ENCODE data around the gene ODF4.
"Not testable (repeated sequence)": the region's sequence is repeated elsewhere in the genome, so short reads cannot be mapped to it uniquely, and the experiment has no call there.

ODF4 gene

DNA sequence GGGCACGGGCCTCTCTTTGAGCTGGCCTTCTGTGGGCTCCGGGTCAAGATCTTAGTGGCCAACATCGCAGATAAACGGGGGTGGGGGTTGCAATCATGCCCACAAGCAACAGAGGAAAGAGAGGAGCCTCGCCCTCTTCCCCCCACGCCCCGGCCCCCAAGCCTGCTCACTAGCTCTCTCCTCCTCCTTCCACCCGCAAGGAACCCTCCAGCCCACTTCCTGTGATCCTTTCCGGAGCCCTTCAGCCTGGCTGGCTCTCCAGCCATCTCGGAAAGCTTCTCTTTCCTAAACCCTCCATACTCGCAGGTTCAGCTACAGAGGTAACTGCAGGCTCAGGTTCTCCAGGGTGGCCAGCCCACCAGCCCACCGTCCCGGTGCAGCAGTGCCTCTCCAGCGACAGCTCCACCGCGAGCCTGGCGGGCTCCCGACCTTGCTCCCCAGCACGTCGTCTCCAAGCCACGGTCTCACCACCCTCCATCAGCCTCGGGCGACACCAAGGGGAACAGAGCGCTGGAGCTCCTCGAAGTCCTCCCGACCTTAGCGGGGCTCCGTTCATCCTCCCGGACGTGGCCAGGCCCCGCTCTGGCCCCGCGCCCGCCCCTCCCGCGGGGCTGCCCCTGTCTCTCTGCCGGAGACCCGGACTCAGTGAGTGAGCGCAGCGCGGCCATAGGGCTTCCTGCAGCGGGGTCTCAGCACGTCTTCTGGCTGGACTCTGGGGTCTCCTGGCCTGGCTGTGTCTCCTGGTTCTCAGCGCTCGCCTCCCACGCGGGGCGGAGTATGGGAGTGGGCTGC, 12.9 kb upstream of the ODF4 start:
- DNase-seq (ENCODE audit: low spot score) = no peak

DNA sequence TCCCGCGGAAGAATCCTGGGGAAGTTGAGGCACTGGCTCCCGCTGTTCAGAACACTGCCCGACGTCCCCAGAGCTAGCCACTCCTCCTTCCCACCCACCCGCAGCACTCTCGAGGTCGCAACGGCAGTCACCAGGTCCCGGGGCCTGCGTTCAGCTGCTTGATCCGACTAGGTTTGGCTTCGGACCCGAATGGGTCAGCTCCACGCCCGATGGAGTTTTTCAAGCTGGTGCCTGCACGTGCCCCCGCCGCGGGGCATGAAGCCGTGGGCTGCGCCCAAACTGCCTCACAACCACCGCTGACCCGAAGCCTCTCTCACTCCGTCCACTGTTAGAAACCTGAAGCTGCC, 12.4 kb upstream of the ODF4 start:
- no peak for DNase-seq (ENCODE audit: low spot score)

DNA sequence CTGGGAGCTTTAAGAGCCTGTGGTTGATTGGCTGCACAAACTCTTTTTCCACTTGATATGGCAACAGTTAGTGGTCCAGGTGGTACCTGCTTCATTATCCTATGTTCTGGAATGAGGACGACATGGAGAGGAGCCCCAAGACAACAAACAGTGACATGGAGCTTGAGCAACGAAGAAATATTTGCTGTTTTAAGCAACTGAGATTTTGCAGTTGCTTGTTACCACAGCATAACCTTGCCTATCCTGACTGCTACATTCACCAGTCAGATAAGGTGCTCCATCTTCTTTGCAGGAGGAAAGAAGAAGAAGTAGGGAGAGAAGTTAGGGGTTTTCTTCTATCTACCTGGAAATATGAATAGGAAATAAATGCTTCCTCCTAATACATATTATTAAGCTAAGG, 7.5 kb upstream of the ODF4 start:
- DNase-seq (ENCODE audit: low spot score) = no peak

DNA sequence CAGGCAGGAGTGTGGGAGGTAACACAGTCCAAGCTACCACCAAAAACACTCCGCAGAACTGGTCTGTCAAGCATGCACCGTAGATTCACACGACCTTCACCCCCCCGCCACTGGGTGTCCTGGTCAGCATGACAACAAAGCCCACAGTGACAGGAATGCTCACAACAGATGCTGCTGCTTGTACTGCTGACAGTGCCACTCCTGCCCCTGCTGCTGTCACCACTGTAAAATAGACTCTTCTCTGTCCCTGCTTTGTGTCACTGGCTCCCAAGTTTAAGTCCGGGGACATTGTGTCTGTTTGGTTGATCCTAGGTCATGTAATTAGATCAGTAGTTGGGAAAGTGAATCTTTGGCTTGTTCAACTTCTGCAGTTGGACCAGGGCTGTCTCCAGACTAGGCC, 7.0 kb upstream of the ODF4 start:
- no peak for DNase-seq (ENCODE audit: low spot score)

DNA sequence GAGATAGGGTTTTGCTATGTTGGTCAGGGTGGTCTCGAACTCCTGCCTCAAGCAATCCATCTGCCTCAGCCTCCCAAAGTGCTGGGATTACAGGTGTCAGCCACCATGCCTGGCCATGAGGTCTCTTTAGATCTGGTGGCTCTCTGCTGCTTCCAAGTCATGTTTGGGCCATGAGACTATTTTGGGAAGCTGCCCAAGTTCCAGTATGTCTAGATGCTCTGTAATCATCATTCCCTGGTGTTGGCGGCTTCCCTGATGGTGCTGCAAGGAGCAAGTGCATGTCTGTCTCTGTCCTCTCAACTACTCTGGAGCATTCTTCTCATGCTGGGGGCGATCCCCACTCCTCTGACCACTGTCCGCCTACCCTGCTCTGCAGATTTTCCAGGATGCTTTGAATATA, 6.4 kb upstream of the ODF4 start:
- no peak for DNase-seq (ENCODE audit: low spot score)

DNA sequence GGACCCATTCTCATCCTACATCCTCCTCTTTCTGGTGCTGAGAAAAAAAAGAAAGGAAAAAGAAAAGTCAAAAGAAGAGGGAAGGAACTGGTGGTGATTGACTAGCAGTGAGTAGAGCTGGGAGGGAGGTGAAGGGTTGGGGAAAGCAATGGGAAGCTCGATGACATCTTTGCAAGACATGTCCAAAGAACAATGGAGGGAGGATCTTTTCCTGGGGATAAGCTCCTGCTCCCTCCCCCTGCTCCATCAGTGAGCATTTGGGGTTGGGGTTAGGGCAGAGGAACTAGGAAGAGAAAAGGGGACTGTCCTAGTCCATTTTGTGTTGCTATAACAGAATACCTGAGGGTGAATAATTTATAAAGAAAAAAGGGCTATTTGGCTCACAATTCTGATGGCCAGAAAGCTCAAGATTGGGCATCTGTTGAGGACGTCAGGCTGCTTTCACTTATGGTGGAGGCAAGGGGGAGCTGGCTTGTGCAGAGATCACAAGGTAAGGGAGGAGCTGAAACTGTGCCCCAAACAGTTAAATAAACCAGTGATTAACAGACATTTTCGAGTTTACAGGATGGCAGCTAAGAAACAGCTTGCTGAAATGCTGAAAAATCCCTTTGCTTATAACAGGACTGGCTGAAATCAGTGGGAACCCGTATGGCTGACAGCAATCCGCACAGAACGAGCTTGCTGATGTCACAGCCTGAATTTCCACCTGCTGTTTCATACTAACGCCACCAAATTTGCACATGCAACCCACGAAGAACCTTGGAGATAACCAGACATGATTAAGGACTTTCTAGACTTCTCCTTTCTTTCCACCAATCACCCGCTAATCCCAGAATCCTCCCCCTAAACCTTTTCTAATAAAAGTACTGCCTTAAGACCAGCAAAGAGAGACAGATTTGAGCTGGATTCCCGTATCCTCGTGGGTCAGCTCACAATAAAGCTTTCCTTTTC, 1.6 kb upstream of the ODF4 start:
- DNase-seq (ENCODE audit: low spot score) = no peak

DNA sequence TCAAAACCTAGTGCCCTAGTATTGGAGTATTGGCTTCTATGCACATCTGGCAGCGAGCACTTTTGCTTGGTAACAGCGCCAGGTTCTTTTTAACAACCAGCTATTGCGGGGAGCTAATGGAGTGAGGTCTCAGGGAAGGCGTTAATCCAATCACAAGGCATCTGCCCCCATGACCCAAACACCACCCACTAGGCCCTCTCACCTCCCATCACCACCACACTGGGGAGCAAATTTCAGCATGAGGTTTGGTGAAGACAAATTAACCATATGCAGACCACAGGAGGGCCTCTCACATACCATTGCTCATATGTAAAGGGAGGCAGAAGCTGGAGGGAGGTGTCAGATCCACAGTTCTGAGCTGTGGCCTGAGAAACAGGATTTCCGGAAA, 893 bp upstream of the ODF4 start:
- DNase-seq (ENCODE audit: low spot score) = no peak

DNA sequence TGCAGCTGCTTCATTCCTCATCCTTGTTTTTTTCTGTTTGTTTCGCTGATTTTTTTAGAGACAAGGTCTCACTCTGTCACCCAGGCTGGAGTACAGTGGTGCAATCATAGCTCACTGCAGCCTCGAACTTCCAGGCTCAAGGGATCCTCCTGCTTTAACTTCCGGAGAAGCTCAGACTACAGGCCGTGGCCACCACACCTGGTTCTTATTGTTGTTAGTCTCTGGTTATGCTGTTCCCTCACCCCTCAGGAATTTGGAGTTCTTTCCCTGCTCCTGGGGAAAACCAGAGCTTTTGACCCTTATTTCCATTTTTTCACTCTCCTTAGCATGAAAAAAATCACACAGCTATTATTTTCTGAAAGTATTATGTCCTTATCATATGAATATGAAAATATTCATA, 1.8 kb downstream of the ODF4 start:
- DNase-seq (ENCODE audit: low spot score) = no peak

DNA sequence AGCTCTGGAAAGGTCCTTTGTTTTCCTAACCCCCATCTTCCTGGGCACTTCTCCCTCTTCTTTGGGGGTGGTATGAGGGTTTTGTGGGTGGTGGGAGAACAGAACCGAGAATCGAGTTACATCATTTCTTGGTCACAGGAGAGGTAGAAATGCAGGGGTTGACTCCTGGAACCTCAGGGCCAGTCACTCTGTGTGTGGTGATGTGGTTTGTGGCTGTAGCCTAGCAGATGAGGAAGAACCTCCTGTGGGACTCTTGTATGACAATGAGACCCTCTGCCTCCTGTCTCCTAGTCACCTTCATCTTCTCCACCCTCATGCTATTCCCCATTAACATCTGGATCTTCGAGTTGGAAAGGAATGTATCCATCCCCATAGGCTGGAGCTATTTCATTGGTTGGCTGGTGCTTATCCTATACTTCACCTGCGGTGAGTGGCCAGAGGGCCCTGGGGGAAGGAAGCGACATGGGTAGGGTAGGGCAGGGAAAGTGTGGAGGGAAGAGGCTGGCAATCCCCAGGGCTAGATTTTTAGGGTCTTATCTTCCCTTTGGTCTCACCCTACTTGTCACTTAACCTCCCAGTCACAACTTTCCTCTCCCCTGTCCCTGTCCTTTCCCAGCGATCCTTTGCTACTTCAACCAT, 5.5 kb downstream of the ODF4 start:
- DNase-seq (ENCODE audit: low spot score) = no peak

DNA sequence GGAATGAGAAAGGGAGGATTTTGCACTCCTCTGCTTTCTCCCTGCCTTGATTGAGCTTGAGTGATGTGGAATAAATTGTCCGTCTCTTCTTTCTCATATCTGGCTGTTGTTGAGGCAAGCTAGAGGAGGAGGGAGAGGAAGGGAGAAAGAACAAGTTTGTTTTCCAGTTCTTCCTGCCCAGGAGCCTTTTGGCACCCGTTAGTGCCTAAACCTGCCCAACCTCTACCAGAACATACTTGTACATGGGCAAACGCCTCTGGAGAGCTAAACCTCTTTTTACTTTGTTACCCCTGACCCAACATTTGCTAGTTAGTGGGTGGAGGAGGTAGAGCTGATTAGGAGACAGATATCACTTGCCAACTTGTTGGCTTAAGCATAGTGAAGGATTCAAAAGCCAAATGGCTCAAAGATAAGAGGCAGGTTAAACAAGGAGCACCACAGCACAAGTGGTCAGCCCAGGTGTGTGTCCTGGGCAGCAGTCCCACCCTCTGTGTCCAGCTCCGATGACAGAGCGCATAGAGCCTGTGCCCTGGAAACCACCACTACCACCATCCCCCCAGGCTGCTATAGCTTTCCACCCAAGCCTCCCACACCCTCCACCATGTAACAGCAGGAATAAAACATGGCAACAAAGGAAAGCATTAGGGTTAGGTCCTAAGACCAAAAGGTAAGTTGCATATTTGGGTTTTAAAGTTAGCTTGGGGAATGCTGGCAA, 6.5 kb downstream of the ODF4 start:
- no peak for DNase-seq (ENCODE audit: low spot score)

DNA sequence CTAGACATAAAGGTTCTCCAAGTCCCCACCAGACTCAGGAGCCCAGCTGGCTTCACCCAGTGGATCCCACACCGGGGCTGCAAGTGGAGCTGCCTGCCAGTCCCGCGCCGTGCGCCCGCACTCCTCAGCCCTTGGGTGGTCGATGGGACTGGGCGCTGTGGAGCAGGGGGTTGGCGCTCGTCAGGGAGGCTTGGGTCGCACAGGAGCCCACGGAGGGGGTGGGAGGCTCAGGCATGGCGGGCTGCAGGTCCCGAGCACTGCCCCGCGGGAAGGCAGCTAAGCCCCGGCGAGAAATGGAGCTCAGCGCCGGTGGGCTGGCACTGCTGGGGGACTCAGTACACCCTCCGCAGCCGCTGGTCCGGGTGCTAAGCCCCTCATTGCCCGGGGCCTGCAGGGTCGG, 7.4 kb downstream of the ODF4 start:
- DNase-seq (ENCODE audit: low spot score) = not testable (repeated sequence)

DNA sequence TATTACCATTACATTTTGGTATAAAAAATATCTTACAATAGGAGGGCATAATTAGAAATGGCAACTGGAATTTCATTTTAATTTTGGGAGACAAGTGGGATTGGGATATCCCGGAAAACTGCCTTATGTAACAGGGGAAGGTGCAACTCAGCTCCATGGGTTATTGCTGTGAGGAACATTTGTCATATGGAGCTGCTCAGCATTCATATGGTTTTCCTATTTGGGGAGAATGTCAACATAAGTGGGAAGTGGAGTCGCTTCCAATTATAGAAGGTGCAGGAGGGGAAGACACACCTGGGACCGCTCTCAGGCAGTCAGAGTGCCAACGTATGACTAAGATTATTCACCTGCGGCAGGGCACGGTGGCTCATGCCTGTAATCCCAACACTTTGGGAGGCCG, 10.7 kb downstream of the ODF4 start:
- DNase-seq (ENCODE audit: low spot score) = no peak

DNA sequence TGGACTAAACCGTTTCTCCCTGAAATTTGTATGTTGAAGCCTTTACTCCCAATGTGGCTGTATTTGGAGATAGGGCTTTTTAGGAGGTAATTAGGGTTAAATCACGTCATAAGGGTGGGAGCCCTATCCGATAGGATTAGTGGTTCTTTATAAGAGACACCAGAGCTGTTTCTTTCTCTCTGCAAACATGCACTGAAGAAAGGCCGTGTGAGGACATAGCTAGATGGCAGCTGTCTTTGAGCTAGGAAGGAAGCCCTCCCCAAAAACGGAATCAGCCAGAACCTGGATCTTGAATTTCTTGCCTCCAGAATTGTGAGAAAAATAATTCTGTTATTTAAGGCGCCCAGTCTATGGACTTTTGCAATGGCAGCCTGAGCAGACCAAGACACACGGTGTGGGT, 14.1 kb downstream of the ODF4 start:
- DNase-seq (ENCODE audit: low spot score) = no peak

DNA sequence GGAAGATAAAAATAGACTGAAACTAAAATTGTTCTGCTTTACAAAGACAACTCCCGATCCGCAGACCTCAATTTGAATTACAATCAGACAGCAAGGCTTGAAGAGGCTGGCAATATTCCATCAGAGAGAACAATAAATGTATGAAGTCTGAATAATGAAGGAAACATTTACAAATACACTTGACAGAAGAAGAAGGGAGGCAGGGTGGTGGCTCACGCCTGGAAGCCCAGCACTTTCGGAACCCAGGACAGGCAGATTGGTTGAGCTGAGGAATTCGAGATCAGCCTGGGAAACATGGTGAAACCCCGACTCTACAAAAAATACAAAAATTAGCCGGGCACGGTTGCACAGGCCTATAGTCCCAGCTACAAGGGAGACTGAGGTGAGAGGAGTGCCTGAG, 14.6 kb downstream of the ODF4 start:
- DNase-seq (ENCODE audit: low spot score) = no peak

DNA sequence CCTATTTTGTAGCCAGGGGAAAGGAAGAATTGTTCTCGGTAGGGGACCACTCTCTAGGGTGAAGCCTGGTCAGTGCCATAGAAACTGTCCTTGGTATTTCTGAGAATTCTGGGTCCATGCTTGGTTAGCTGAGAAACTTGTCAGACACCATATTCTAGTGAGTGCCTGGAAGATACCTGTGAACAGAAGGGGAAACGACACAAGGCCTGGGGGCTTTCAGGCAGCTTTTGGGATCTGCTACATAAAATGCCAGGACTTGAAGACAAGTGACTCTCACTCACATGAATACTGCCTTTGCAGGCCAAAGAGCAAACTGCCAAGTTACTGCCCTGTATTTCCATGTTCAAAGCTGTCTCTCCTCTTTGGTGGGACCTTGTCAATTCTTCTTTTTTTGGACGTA, 18.3 kb downstream of the ODF4 start:
- no peak for DNase-seq (ENCODE audit: low spot score)

DNA sequence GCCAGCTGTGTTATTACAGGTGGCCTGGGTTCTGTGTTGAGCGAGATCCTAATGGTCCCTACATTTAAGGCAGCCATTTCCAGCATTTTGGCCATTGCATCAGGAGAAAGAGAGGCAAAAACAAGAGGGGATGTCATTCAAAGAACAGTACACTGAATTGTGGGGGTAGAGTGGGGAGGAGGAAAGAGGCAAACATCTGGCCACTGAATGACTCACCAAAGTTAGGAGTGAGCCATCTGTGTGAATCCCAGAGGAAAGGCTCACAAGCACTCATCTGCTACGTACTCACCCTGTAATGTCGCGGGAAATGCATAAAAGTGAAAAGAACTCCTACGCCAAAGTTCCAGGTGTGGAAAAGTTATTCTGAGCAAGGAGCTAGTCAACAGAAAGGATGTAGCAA, 20.1 kb downstream of the ODF4 start:
- DNase-seq (ENCODE audit: low spot score) = no peak

DNA sequence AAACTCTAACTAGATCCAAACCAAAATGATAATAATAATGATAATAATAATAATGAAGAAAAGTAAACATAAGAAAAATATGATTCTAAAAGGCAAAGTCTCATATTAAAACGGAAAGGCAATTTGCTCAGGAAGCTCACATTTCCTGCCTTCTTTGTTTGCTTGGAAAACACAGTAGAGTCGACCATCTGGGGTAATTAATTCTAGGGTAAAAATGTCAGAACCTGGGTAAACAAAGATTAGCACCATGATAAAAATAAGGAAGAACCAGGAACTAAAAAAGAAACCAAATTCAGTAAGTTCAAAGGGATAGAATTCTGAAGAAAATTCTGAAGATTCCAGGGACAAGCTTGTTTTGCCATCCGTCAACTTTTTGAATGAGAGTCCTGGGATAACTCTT, 20.6 kb downstream of the ODF4 start:
- DNase-seq (ENCODE audit: low spot score) = no peak

DNA sequence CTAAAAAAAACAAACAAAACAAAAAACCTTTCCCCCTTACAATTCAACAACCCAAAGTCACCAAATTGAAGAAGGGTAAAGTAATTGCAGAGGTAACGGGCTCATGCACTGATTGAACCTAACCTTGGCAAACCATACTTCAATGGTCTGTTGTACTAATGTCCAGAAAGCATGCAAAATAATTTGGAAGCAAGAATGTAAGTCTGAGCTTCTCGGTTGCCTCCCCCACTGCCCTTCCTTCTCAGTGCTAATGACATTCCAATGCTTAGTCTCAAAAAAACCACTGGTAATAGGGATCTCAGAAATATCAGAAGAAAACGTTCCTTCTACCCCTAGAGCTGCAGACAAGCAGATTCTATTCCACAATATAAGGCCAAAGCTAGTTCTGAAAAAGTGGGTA, 21.1 kb downstream of the ODF4 start:
- DNase-seq (ENCODE audit: low spot score) = no peak

DNA sequence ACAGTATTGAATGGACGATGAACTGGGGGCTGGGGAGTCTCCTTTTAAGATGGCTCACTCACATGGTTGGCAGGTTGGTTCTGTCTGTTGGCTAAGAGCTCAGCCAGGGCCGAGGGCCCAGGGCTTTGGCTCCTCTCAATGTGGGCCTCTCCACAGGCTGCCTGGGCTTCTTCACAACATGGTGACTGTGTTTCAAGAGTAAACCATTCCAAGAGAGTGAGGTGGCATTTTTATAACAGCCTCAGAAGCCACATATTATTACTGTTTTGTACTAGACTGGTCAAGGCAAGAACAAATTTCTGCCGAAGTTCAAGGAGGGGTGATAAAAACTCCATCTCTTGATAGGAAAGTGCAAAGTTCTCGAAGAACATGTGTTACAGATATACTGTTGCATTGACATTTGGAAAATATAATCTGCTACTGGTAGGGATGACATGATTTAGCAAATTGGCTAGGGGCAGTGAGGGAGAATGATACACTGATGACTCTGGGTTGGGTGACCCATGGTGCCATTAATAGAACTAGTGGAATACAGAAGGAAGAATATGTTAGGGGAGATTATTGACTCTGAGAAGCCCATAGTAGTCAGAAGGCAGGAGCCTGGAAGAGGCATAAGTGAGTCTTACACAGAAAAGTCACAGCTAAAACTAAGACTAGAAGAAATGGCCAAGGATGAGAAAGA, 23.2 kb downstream of the ODF4 start:
- no peak for DNase-seq (ENCODE audit: low spot score)

DNA sequence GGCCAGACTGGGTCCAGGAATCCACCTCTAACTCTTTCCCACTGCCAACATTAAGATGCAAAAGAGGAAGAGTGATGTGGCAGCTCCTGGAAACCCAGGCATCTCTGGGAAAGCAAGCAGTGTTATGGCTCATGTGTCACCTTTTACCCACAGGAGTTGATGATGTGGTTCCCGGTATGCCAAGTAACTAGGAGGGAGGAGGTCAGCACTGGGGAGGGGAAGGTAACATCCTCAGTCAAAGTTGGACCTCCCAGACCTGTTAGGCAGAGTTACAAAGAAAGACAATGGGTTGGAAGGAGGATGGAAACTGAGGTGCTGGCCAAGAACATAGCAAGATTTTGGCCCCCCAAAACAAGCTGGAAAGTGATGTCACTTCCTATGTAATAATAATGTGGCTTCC, 25.5 kb downstream of the ODF4 start:
- no peak for DNase-seq (ENCODE audit: low spot score)

DNA sequence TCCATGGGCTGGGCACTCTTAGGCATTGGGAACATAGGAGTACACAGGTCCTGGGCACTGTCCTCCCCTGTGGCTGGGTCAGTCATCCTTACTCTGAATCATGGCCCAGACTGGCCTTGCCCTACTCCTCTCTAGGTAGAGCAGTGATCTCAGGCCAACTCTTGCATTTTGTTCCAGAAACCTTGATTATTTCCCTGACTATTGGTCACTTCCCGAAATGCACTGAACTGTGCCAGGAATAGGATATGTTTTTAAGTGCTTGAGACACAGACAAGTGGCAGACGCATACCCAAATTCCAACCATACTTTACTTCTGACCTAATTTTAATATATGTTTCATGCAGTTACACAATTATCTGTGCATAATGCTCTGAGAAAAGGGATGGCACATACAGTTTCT, 26.6 kb downstream of the ODF4 start:
- DNase-seq (ENCODE audit: low spot score) = no peak

DNA sequence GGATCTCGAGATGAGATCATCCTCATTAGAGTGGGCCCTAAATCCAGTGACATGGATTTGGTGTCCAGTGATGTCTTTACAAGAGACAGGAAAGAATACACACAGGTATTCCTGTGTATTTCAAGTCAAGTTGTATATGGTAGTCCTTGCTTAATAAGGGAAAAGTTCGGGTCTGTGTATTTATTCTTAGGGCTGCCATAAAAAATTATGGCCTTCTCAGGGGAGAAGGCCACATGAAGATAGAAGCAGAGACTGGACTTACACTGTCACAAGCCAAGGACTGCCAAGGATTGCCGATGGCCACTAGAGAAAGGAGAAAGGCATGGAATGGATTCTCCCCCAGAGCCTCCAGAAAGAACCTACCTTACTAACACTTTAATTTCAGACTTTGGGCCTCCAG, 28.6 kb downstream of the ODF4 start:
- no peak for DNase-seq (ENCODE audit: low spot score)

Measured in HuH-7.5 (cell line).